PC-3 (cell line): ENCODE data around the gene KDM6A. TPM values are rescaled to one million over a fixed set of nuclear protein-coding genes. Genes with fewer than 3 reads are reported as not detected.

ENCODE experiments used
- ATAC-seq: fragments of 200-7000 bp; cut with Tn5 transposase; 2 replicates; pipeline ENCODE4 v1.9.1; 2020; ENCODE audit warnings: mild to moderate bottlenecking, moderate library complexity
- BruUV-seq: library from RNA; stranded (reverse); fragments of 400-500 nt; replicated peaks from 2 replicates; lab custom pipeline; 2021; lab: Mats Ljungman, UMichigan
- CTCF ChIA-PET: fragments of 300-600 bp; sonication (Branson Sonifier 250); formaldehyde crosslinking; loops from one replicate; lab custom pipeline; 2022; ENCODE audit warnings: antibody characterized with exemption; lab: Charles Lee
- POLR2A ChIA-PET: fragments of 300-600 bp; sonication (Branson Sonifier 250); formaldehyde crosslinking; loops from one replicate; lab custom pipeline; 2022; ENCODE audit warnings: antibody characterized with exemption; ENCODE audit not compliant: unreplicated experiment; lab: Charles Lee
- DNase-seq: peaks from one replicate; pipeline ENCODE4 v3.0.0-alpha.2; 2015
- H2AFZ ChIP-seq: fragments of 300-600 bp; sonication (generic); 2 replicates; pipeline ENCODE4 v1.6.0; 2016; ENCODE audit warnings: antibody characterized with exemption, low read length
- H3F3A ChIP-seq: fragments of 300-600 bp; sonication (generic); one replicate; pipeline ENCODE4 v1.6.0; 2017; ENCODE audit warnings: antibody characterized with exemption, low read length, control low read depth, mild to moderate bottlenecking; ENCODE audit not compliant: unreplicated experiment
- H3K27ac ChIP-seq: fragments of 300-600 bp; sonication (generic); 2 replicates; pipeline ENCODE4 v1.5.1; 2016; ENCODE audit warnings: mild to moderate bottlenecking, low read length
- H3K27me3 ChIP-seq: fragments of 300-600 bp; sonication (generic); 2 replicates; pipeline ENCODE4 v1.6.1; 2016; ENCODE audit warnings: low read length, mixed read lengths
- H3K36me3 ChIP-seq: fragments of 300-600 bp; sonication (generic); 2 replicates; pipeline ENCODE4 v1.6.1; 2016; ENCODE audit warnings: low read depth, mixed run types, low read length, mixed read lengths
- H3K4me1 ChIP-seq: fragments of 300-600 bp; sonication (generic); 2 replicates; pipeline ENCODE4 v1.5.1; 2016; ENCODE audit warnings: low read length; ENCODE audit not compliant: insufficient read depth
- H3K4me2 ChIP-seq: fragments of 300-600 bp; sonication (generic); 2 replicates; pipeline ENCODE4 v1.6.0; 2016; ENCODE audit warnings: low read length
- H3K4me3 ChIP-seq: fragments of 300-600 bp; sonication (generic); 2 replicates; pipeline ENCODE4 v1.5.1; 2016; ENCODE audit warnings: mild to moderate bottlenecking, low read length, mixed read lengths
- H3K79me2 ChIP-seq: fragments of 300-600 bp; sonication (generic); 2 replicates; pipeline ENCODE4 v1.6.1; 2017; ENCODE audit warnings: low read length, mixed read lengths
- H3K9ac ChIP-seq: fragments of 300-600 bp; sonication (generic); 2 replicates; pipeline ENCODE4 v1.6.0; 2016; ENCODE audit warnings: mild to moderate bottlenecking, low read length
- H3K9me2 ChIP-seq: fragments of 300-600 bp; sonication (generic); replicated peaks from 2 replicates; pipeline ENCODE4 v1.6.1; 2016; ENCODE audit warnings: mixed run types, low read length, mixed read lengths
- H3K9me3 ChIP-seq: fragments of 300-600 bp; sonication (generic); 2 replicates; pipeline ENCODE4 v1.6.1; 2016; ENCODE audit warnings: low read length, mixed read lengths
- H4K20me1 ChIP-seq: fragments of 300-600 bp; sonication (generic); 2 replicates; pipeline ENCODE4 v1.6.1; 2016; ENCODE audit warnings: low read length, mixed read lengths
- CTCF ChIP-seq: fragments of 300-600 bp; sonication (generic); conservative IDR thresholded peaks from 2 replicates; pipeline ENCODE4 v1.5.1; 2017; ENCODE audit warnings: antibody characterized with exemption, low read depth, mild to moderate bottlenecking, low read length
- EZH2 ChIP-seq: fragments of 300-600 bp; sonication (generic); IDR thresholded peaks from one replicate; pipeline ENCODE4 v1.6.1; 2017; ENCODE audit warnings: antibody characterized with exemption, mild to moderate bottlenecking, low read length; ENCODE audit not compliant: unreplicated experiment
- EZH2phosphoT487 ChIP-seq: fragments of 300-600 bp; sonication (generic); IDR thresholded peaks from 2 replicates; pipeline ENCODE4 v1.6.1; 2018; ENCODE audit warnings: mild to moderate bottlenecking, antibody characterized with exemption, low read length, borderline replicate concordance
- intact Hi-C: fragments of 100-400 bp; cut with micrococcal nuclease; formaldehyde crosslinking; loops from 2 replicates; pipeline ENCODE4 v1.9.0; 2023
- total RNA-seq: library from RNA; depleted of rRNA; stranded (reverse); fragments of >200 nt; gene quantifications from 2 replicates; pipeline ENCODE4 v1.2.3, GENCODE V29; 2014

Gene KDM6A
- total RNA-seq, 1 experiment from 2014 or later: 31.3 TPM

DNA sequence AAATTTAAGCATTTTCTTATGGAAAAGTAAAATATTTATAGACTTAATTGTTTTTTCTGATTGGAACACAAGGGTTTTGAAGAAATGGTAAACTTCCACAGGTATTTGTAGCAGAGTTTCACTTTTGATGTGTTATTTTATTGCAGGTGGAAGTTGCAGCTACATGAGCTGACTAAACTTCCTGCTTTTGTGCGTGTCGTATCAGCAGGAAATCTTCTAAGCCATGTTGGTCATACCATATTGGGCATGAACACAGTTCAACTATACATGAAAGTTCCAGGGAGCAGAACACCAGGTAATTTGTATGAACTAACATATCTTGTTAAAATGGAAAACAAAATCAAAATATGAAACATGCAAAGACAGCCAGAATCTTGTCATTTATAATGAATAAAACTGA is 210.3 kb downstream of the KDM6A start:
- H3K9me3 ChIP-seq: no peaks in the 10 kb centered on the region
- H3K4me3 ChIP-seq: no peak overlapping the region
- no peak for ATAC-seq
- no peaks in the 10 kb centered on the region for H3K9me2 ChIP-seq
- DNase-seq: no peak
- H3K27ac ChIP-seq: no peak overlapping the region
- ChIA-PET CTCF (no interaction called here), POLR2A (no interaction called here)
- no peak for TF ChIP-seq CTCF
- no peak for TF ChIP-seq EZH2phosphoT487
- TF ChIP-seq EZH2: no peak
- H3F3A ChIP-seq: no peaks in the 10 kb centered on the region
- peaks cover 33% of the 10 kb centered on the region for H3K36me3 ChIP-seq
- intact Hi-C loops: no loop called here
- H3K79me2 ChIP-seq: no peaks in the 10 kb centered on the region
- H3K27me3 ChIP-seq: no peaks in the 10 kb centered on the region
- BruUV-seq: no TSS peak
- no peak overlapping the region for H3K9ac ChIP-seq
- no peak overlapping the region for H2AFZ ChIP-seq
- no peaks in the 10 kb centered on the region for H4K20me1 ChIP-seq
- peaks cover 14% of the 10 kb centered on the region for H3K4me1 ChIP-seq
- H3K4me2 ChIP-seq: no peak overlapping the region

- H3K9ac ChIP-seq: no peak overlapping the region
- H3K4me3 ChIP-seq: no peak overlapping the region
- H3K9me2 ChIP-seq: no peaks in the 10 kb centered on the region
- H3K9me3 ChIP-seq: no peaks in the 10 kb centered on the region
- no TSS peak for BruUV-seq
- intact Hi-C loops: loop anchor here (10.0 kb wide), 1 partner anchor 74 kb away; no protein-coding TSS in a partner anchor
- ChIA-PET CTCF (no interaction called here), POLR2A (no interaction called here)
- H3K79me2 ChIP-seq: no peaks in the 10 kb centered on the region
- no peak for ATAC-seq
- H3F3A ChIP-seq: no peaks in the 10 kb centered on the region
- H3K27me3 ChIP-seq: no peaks in the 10 kb centered on the region
- no peak for TF ChIP-seq EZH2
- no peak for TF ChIP-seq EZH2phosphoT487
- no peak for TF ChIP-seq CTCF
- peaks cover 41% of the 10 kb centered on the region for H3K36me3 ChIP-seq
- DNase-seq: no peak
- H4K20me1 ChIP-seq: no peaks in the 10 kb centered on the region
- H3K4me1 ChIP-seq: no peaks in the 10 kb centered on the region
- no peak overlapping the region for H3K27ac ChIP-seq
- H2AFZ ChIP-seq: no peak overlapping the region
- no peak overlapping the region for H3K4me2 ChIP-seq
Measured at GRCh38 chrX:45110494-45110893, 237.5 kb downstream of the KDM6A start.

DNA sequence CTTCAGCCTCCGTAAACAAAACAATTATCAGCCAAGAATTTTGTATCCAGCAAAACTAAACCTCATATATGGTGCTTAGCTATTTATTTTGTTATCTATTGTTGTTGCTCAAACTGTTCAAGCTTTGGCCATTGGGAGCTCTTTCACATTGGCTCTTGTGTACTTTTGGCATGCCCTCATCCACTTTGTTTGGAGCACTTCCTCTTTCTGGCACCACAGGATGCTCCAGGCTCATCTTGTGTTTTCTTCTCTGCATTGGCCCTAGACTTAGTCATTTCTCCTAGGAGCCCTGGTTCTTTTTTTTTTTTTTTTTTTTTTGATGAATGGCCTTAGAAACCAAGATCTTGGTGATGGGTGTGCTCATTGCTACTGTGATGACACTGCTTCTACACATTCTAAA is 253.2 kb downstream of the KDM6A start:
- Histone ChIP-seq H2AFZ (no peak overlapping the region), H3K27me3 (no peaks in the 10 kb centered on the region), H3K27ac (no peak overlapping the region), H3K4me2 (no peak overlapping the region), H4K20me1 (no peaks in the 10 kb centered on the region), H3K4me1 (no peaks in the 10 kb centered on the region), H3F3A (no peaks in the 10 kb centered on the region), H3K9me3 (0 out of 2 replicates have a peak, but pooled peaks cover 8% of the 10 kb centered on the region), H3K9me2 (no peaks in the 10 kb centered on the region), H3K36me3 (peaks cover 3% of the 10 kb centered on the region; the same call in 1 of the 2 replicates), H3K9ac (no peak overlapping the region), H3K79me2 (no peaks in the 10 kb centered on the region), H3K4me3 (no peak overlapping the region)
- intact Hi-C loops: no loop called here
- ATAC-seq: no peak
- DNase-seq: no peak
- ChIA-PET POLR2A (no interaction called here), CTCF (no interaction called here)
- no peak for TF ChIP-seq CTCF
- no peak for TF ChIP-seq EZH2phosphoT487
- TF ChIP-seq EZH2: no peak
- no TSS peak for BruUV-seq
